GM21390 (cell line): Measurements from ENCODE around the gene SYNJ2.
"Not testable (repeated sequence)": the region's sequence is repeated elsewhere in the genome, so short reads cannot be mapped to it uniquely, and the experiment has no call there.

Source experiments
- ATAC-seq: cut with Tn5 transposase; IDR thresholded peaks from one replicate; pipeline ENCODE4 v1.9.1; 2021; ENCODE audit not compliant: unreplicated experiment

The SYNJ2 gene

GRCh38 chr6:157981395-157982101, at the start of gene SYNJ2:
Gene SYNJ2 (plus strand): TSS chr6:157981863. CDS start chr6:157981962, 99 bp downstream.
- peak; percentile 84 for ATAC-seq

- ATAC-seq: no peak
Measured at GRCh38 chr6:157935786-157936185, 45.9 kb upstream of the SYNJ2 start.

GRCh38 chr6:157937318-157937717, 44.3 kb upstream of the SYNJ2 start:
- ATAC-seq: no peak

GRCh38 chr6:157937916-157938315, 43.7 kb upstream of the SYNJ2 start:
- no peak for ATAC-seq

GRCh38 chr6:157940375-157941036, 41.2 kb upstream of the SYNJ2 start:
- not testable (repeated sequence) for ATAC-seq

- no peak for ATAC-seq
Measured at GRCh38 chr6:157941101-157941863, 40.4 kb upstream of the SYNJ2 start.

GRCh38 chr6:157942351-157942750, 39.3 kb upstream of the SYNJ2 start:
- no peak for ATAC-seq

- ATAC-seq: no peak
Measured at GRCh38 chr6:157943249-157943963, 38.3 kb upstream of the SYNJ2 start.

- no peak for ATAC-seq
Measured at GRCh38 chr6:157943964-157944283, 37.7 kb upstream of the SYNJ2 start.

GRCh38 chr6:157944983-157945931, 36.4 kb upstream of the SYNJ2 start:
- ATAC-seq: no peak

- ATAC-seq: no peak
Measured at GRCh38 chr6:157946053-157946617, 35.5 kb upstream of the SYNJ2 start.

GRCh38 chr6:157946865-157947532, 34.7 kb upstream of the SYNJ2 start:
- no peak for ATAC-seq

- not testable (repeated sequence) for ATAC-seq
Measured at GRCh38 chr6:157950899-157951298, 30.8 kb upstream of the SYNJ2 start.

- ATAC-seq: no peak
Measured at GRCh38 chr6:157951828-157952227, 29.8 kb upstream of the SYNJ2 start.

- no peak for ATAC-seq
Measured at GRCh38 chr6:157952861-157953351, 28.8 kb upstream of the SYNJ2 start.

- ATAC-seq: no peak
Measured at GRCh38 chr6:157953580-157954091, 28.0 kb upstream of the SYNJ2 start.

GRCh38 chr6:157954150-157955117, 27.2 kb upstream of the SYNJ2 start:
- no peak for ATAC-seq

GRCh38 chr6:157955675-157956074, 26.0 kb upstream of the SYNJ2 start:
- ATAC-seq: no peak
